ENCODE results near the gene CCL7. TPM values are rescaled to one million over a fixed set of nuclear protein-coding genes. Genes with fewer than 3 reads are reported as not detected.

The CCL7 gene
- polyA plus RNA-seq, 1 experiment: 0.87 TPM

- Histone ChIP-seq H3K36me3 (ENCODE audit: control insufficient read depth, insufficient read depth, low read length) (no peaks in the 10 kb centered on the region), H3K27me3 (ENCODE audit: control insufficient read depth, insufficient read depth, low read length) (no peaks in the 10 kb centered on the region), H3K4me3 (ENCODE audit: low read depth, low read length) (no peak overlapping the region)
- DNase-seq (ENCODE audit: low read depth): no peak
- POLR2A ChIA-PET: interaction anchor here (1.0 kb wide), 1 partner anchor 43 kb away, joined by 3 read pairs; no protein-coding TSS in a partner anchor
- CTCF ChIA-PET: interaction anchor here (1.6 to 13.6 kb wide), 4 partner anchors 43 to 109 kb away, joined by 3 to 176 read pairs (median 79); partner anchors contain the start of genes CCL1 and CCL13
- no peak for TF ChIP-seq CTCF (IDR thresholded peaks at IDR 0.05; ENCODE audit: insufficient read depth, low read depth, low read length)
These were observed 41.3 kb downstream of the CCL7 start for GRCh38 chr17:34311291-34311690.

- Histone ChIP-seq H3K27me3 (ENCODE audit: control insufficient read depth, insufficient read depth, low read length) (no peaks in the 10 kb centered on the region), H3K36me3 (ENCODE audit: control insufficient read depth, insufficient read depth, low read length) (no peaks in the 10 kb centered on the region), H3K4me3 (ENCODE audit: low read depth, low read length) (no peak overlapping the region)
- CTCF ChIA-PET: interaction anchor here (3.4 to 13.6 kb wide), 3 partner anchors 43 to 110 kb away, joined by 10 to 176 read pairs (median 148); partner anchors contain the start of genes CCL1 and CCL13
- TF ChIP-seq CTCF (IDR thresholded peaks at IDR 0.05; ENCODE audit: insufficient read depth, low read depth, low read length): no peak
- DNase-seq (ENCODE audit: low read depth): peak; percentile 51
- POLR2A ChIA-PET: no interaction called here
These were observed 42.1 kb downstream of the CCL7 start for GRCh38 chr17:34312080-34312479.

GRCh38 chr17:34313164-34313563, 43.1 kb downstream of the CCL7 start:
- Histone ChIP-seq H3K36me3 (ENCODE audit: control insufficient read depth, insufficient read depth, low read length) (no peaks in the 10 kb centered on the region), H3K27me3 (ENCODE audit: control insufficient read depth, insufficient read depth, low read length) (no peaks in the 10 kb centered on the region), H3K4me3 (ENCODE audit: low read depth, low read length) (no peak overlapping the region)
- TF ChIP-seq CTCF (IDR thresholded peaks at IDR 0.05; ENCODE audit: insufficient read depth, low read depth, low read length): no peak
- ChIA-PET POLR2A (interaction anchor here (0.6 kb wide), 1 partner anchor 61 kb away, joined by 3 read pairs; no protein-coding TSS in a partner anchor), CTCF (interaction anchor here (1.0 to 12.1 kb wide), 4 partner anchors 41 to 112 kb away, joined by 3 to 148 read pairs (median 8); partner anchors contain the start of genes CCL1 and CCL13)
- DNase-seq (ENCODE audit: low read depth): peak; percentile 30

- H3K4me3 ChIP-seq (ENCODE audit: low read depth, low read length): no peak overlapping the region
- no peak for TF ChIP-seq CTCF (IDR thresholded peaks at IDR 0.05; ENCODE audit: insufficient read depth, low read depth, low read length)
- peak; percentile 31 for DNase-seq (ENCODE audit: low read depth)
- H3K36me3 ChIP-seq (ENCODE audit: control insufficient read depth, insufficient read depth, low read length): no peaks in the 10 kb centered on the region
- POLR2A ChIA-PET: no interaction called here
- H3K27me3 ChIP-seq (ENCODE audit: control insufficient read depth, insufficient read depth, low read length): no peaks in the 10 kb centered on the region
- CTCF ChIA-PET: interaction anchor here (0.7 to 12.1 kb wide), 4 partner anchors 23 to 113 kb away, joined by 3 to 148 read pairs (median 8); partner anchors contain the start of genes CCL1 and CCL13
These were observed 44.3 kb downstream of the CCL7 start for GRCh38 chr17:34314279-34314678.

- no peak for TF ChIP-seq CTCF (IDR thresholded peaks at IDR 0.05; ENCODE audit: insufficient read depth, low read depth, low read length)
- Histone ChIP-seq H3K36me3 (ENCODE audit: control insufficient read depth, insufficient read depth, low read length) (no peaks in the 10 kb centered on the region), H3K27me3 (ENCODE audit: control insufficient read depth, insufficient read depth, low read length) (no peaks in the 10 kb centered on the region; the same call in 1 of the 2 replicates), H3K4me3 (ENCODE audit: low read depth, low read length) (no peak overlapping the region)
- no peak for DNase-seq (ENCODE audit: low read depth)
- POLR2A ChIA-PET: no interaction called here
- CTCF ChIA-PET: interaction anchor here (0.9 to 1.6 kb wide), 3 partner anchors 20 to 118 kb away, joined by 3 to 6 read pairs (median 5); no protein-coding TSS in a partner anchor
These were observed 48.5 kb downstream of the CCL7 start for GRCh38 chr17:34318474-34318873.

Measured in BJ (cell line).